ENCODE data around the gene KRTAP10-12. TPM values are rescaled to one million over a fixed set of nuclear protein-coding genes. Genes with fewer than 3 reads are reported as not detected.
"Not testable (repeated sequence)": the region's sequence is repeated elsewhere in the genome, so short reads cannot be mapped to it uniquely, and the experiment has no call there.

KRTAP10-12 gene
- total RNA-seq, result not detected in 2 replicates

DNA sequence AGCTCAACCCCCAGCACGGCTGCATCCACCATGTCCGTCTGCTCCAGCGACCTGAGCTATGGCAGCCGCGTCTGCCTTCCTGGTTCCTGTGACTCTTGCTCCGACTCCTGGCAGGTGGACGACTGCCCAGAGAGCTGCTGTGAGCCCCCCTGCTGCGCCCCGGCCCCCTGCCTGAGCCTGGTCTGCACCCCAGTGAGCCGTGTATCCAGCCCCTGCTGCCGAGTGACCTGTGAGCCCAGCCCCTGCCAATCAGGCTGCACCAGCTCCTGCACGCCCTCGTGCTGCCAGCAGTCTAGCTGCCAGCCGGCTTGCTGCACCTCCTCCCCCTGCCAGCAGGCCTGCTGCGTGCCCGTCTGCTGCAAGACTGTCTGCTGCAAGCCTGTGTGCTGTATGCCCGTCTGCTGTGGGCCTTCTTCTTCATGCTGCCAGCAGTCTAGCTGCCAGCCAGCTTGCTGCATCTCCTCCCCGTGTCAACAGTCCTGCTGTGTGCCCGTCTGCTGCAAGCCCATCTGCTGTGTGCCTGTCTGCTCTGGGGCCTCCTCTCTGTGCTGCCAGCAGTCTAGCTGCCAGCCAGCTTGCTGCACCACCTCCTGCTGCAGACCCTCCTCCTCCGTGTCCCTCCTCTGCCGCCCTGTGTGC lies at the start of gene KRTAP10-12:
TSS of gene KRTAP10-12 (plus strand) at position 1 of the 639 bp plus-strand sequence. CDS start at position 31, 30 bp downstream.
- intact Hi-C loops (cut with micrococcal nuclease); H3K36me3 Mint-ChIP-seq (ENCODE audit: low read depth); H3K4me1 Mint-ChIP-seq (ENCODE audit: low read depth); H3K27ac Mint-ChIP-seq; H3K4me3 Mint-ChIP-seq (ENCODE audit: low read depth): not testable (repeated sequence)
- peak; percentile 3 for DNase-seq (ENCODE audit: low spot score)
- Mint-ChIP-seq H3K9me3 (peaks cover 20% of the 10 kb centered on the region), H3K27me3 (ENCODE audit: low read depth) (peaks cover 53% of the 10 kb centered on the region)

DNA sequence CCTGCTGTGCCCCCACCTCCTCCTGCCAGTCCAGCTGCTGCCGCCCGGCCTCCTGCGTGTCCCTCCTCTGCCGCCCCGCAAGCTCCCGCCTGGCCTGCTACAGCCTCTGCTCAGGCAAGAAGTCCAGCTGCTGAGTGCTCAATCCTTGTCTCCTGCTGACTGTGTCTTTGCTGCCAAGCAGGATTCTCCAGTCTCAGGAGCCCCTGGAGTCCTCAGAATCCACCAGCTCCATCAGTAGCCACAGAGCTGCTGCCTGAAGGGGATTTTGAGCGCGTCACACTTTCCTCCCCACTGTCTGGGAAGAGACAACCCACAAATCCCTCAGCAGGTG lies 49.8 kb upstream of the KRTAP10-12 start:
- Mint-ChIP-seq H3K9me3 (peaks cover 22% of the 10 kb centered on the region), H3K36me3 (ENCODE audit: low read depth) (no peaks in the 10 kb centered on the region), H3K4me3 (ENCODE audit: low read depth) (no peak overlapping the region), H3K27ac (no peak overlapping the region), H3K4me1 (ENCODE audit: low read depth) (no peaks in the 10 kb centered on the region), H3K27me3 (ENCODE audit: low read depth) (no peaks in the 10 kb centered on the region)
- intact Hi-C loops (cut with micrococcal nuclease), result no loop called here
- no peak for DNase-seq (ENCODE audit: low spot score)

- Mint-ChIP-seq H3K36me3 (ENCODE audit: low read depth) (peaks cover 2% of the 10 kb centered on the region), H3K9me3 (peaks cover 15% of the 10 kb centered on the region), H3K27me3 (ENCODE audit: low read depth) (no peaks in the 10 kb centered on the region), H3K27ac (no peak overlapping the region), H3K4me1 (ENCODE audit: low read depth) (peaks cover 2% of the 10 kb centered on the region), H3K4me3 (ENCODE audit: low read depth) (no peak overlapping the region)
- intact Hi-C loops (cut with micrococcal nuclease), result no loop called here
- no peak for DNase-seq (ENCODE audit: low spot score)
These were observed 48.2 kb upstream of the KRTAP10-12 start for GRCh38 chr21:44648557-44649311.

- DNase-seq (ENCODE audit: low spot score), result no peak
- intact Hi-C loops (cut with micrococcal nuclease), result no loop called here
- Mint-ChIP-seq H3K27ac (no peak overlapping the region), H3K9me3 (peaks cover 6% of the 10 kb centered on the region), H3K4me3 (ENCODE audit: low read depth) (no peak overlapping the region), H3K4me1 (ENCODE audit: low read depth) (peaks cover 7% of the 10 kb centered on the region), H3K27me3 (ENCODE audit: low read depth) (no peaks in the 10 kb centered on the region), H3K36me3 (ENCODE audit: low read depth) (peaks cover 6% of the 10 kb centered on the region)
These were observed 47.4 kb upstream of the KRTAP10-12 start for GRCh38 chr21:44649521-44650100.

GRCh38 chr21:44650265-44650972 lies 46.6 kb upstream of the KRTAP10-12 start:
- Mint-ChIP-seq H3K9me3 (peaks cover 8% of the 10 kb centered on the region), H3K27me3 (ENCODE audit: low read depth) (no peaks in the 10 kb centered on the region), H3K4me1 (ENCODE audit: low read depth) (peaks cover 11% of the 10 kb centered on the region), H3K4me3 (ENCODE audit: low read depth) (no peak overlapping the region), H3K27ac (no peak overlapping the region), H3K36me3 (ENCODE audit: low read depth) (peaks cover 6% of the 10 kb centered on the region)
- intact Hi-C loops (cut with micrococcal nuclease), result no loop called here
- DNase-seq (ENCODE audit: low spot score), result no peak

- Mint-ChIP-seq H3K4me1 (ENCODE audit: low read depth) (peaks cover 11% of the 10 kb centered on the region), H3K4me3 (ENCODE audit: low read depth) (no peak overlapping the region), H3K27me3 (ENCODE audit: low read depth) (no peaks in the 10 kb centered on the region), H3K36me3 (ENCODE audit: low read depth) (peaks cover 7% of the 10 kb centered on the region), H3K27ac (no peak overlapping the region), H3K9me3 (peaks cover 11% of the 10 kb centered on the region)
- intact Hi-C loops (cut with micrococcal nuclease), result no loop called here
- DNase-seq (ENCODE audit: low spot score), result no peak
These were observed 45.8 kb upstream of the KRTAP10-12 start for GRCh38 chr21:44650973-44651675.

GRCh38 chr21:44653123-44653522 lies 43.8 kb upstream of the KRTAP10-12 start:
- DNase-seq (ENCODE audit: low spot score), result no peak
- H3K4me1 Mint-ChIP-seq (ENCODE audit: low read depth), result peaks cover 24% of the 10 kb centered on the region

DNA sequence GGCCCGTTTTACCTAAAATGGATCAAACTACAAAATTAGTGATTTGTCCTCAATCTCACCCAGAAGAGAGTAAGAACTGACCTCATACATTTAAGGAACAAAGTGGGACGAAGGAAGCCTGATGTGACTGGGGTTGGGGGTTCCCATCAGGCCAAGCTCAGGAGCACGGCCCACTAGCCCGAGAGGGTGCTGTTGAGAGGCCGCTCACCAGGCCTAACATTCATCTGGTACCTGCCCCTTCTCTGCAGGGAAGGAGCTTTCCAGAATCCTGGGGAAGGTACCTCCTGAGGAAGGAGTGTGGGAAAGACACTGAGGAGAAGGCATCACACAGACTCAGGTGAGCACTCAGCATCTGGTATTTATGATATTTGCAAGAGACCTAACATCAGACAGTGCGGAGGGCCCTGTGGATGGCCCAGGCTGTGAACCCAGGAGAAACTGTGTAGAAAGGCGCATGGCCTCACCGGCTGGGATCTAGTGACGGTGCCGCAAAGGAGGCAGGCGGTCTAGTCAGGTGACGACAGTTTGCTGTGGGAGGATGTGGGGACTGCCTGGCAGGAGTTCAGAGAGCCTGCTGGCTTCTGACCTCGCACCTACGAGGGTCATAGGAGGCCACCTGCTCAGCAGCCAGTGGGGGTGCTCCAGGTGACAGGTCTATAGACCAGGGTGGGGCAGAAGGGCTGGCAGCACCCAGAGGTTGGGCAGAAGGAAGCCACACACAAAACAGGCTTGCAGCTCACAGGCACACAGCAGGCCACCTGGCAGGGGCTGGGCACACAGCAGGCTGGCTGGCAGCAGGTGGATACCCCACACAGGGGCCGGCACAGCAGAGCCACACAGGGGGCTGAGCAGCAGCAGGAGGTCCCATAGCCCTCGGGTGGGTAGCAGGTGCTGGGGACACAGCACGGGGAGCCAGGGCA lies 43.1 kb upstream of the KRTAP10-12 start:
- intact Hi-C loops (cut with micrococcal nuclease), result no loop called here
- Mint-ChIP-seq H3K36me3 (ENCODE audit: low read depth) (peaks cover 29% of the 10 kb centered on the region), H3K4me1 (ENCODE audit: low read depth) (peaks cover 32% of the 10 kb centered on the region), H3K27me3 (ENCODE audit: low read depth) (no peaks in the 10 kb centered on the region), H3K9me3 (peaks cover 33% of the 10 kb centered on the region), H3K4me3 (ENCODE audit: low read depth) (no peak overlapping the region), H3K27ac (no peak overlapping the region)
- no peak for DNase-seq (ENCODE audit: low spot score)

More at GRCh38 chr21:44653123-44653522, 43.8 kb upstream of the KRTAP10-12 start:
- Mint-ChIP-seq H3K27me3 (ENCODE audit: low read depth) (no peaks in the 10 kb centered on the region), H3K27ac (no peak overlapping the region), H3K36me3 (ENCODE audit: low read depth) (peaks cover 27% of the 10 kb centered on the region), H3K9me3 (peaks cover 28% of the 10 kb centered on the region), H3K4me3 (ENCODE audit: low read depth) (no peak overlapping the region)
- intact Hi-C loops (cut with micrococcal nuclease), result no loop called here

DNA sequence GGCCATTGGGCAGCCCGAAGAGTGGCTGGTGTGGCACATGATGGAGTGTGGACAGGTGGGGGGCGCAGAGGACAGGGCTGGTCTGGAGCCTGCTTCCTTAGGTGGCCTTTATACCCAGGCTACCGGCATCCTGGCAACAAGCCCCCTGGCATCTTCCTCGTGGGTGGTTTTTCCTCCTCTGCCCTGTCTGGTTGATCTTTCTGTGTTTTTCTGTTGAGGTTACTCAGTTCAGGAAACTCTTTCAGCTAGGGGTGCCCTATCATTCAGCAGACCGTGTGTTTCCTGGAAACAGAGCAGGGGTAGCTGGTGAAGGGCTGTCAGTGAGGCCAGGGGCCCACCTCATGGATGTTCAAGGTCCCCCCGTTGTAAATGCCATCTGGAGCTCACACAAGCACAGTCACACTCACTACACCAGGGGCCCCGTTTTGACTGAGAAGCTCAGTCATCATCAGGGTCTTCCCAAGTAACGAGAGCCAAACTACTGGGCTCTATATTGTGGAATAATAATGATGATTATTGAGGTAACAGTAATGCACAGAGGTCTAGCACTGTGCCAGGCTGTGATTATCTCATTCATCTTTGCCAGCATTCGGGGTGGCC lies 42.3 kb upstream of the KRTAP10-12 start, which contains the start of gene KRTAP12-4:
TSS of gene KRTAP12-4 (minus strand) at position 84 of the 600 bp plus-strand sequence. CDS start at position 39, 45 bp downstream.
- Mint-ChIP-seq H3K4me3 (ENCODE audit: low read depth) (no peak within 1 kb of the TSS), H3K36me3 (ENCODE audit: low read depth) (peaks cover 33% of the 10 kb centered on the region), H3K27me3 (ENCODE audit: low read depth) (no peaks in the 10 kb centered on the region), H3K9me3 (peaks cover 35% of the 10 kb centered on the region), H3K4me1 (ENCODE audit: low read depth) (peaks cover 38% of the 10 kb centered on the region), H3K27ac (no peak within 1 kb of the TSS)
- intact Hi-C loops (cut with micrococcal nuclease), result no loop called here
- no peak for DNase-seq (ENCODE audit: low spot score)

DNA sequence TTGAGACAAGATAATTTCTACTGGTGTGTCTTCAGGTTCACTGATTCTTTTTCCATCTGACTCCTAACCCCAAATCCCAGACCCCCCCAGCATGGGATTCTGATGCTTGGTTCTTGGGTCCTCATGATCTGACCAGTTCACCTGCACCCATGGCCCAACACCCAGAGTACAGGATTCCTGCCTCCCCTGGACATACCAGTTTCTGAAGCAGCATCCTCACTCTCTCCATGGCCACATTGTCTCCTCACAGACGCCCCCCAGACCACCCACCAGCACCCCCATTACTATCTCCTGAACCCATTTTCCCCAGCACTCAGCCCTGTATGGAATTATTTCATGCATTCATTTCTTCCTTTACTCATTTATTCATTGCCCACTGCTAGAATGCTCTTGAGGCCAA lies 40.1 kb upstream of the KRTAP10-12 start:
- Mint-ChIP-seq H3K4me3 (ENCODE audit: low read depth) (no peak overlapping the region), H3K36me3 (ENCODE audit: low read depth) (peaks cover 33% of the 10 kb centered on the region), H3K4me1 (ENCODE audit: low read depth) (peaks cover 40% of the 10 kb centered on the region), H3K27me3 (ENCODE audit: low read depth) (peaks cover 3% of the 10 kb centered on the region), H3K27ac (peak overlapping the region; percentile 54), H3K9me3 (peaks cover 39% of the 10 kb centered on the region)
- intact Hi-C loops (cut with micrococcal nuclease), result no loop called here
- no peak for DNase-seq (ENCODE audit: low spot score)
